Endodermal cell (in vitro differentiated cells): ENCODE results near the gene NBEAL2. TPM values are rescaled to one million over a fixed set of nuclear protein-coding genes. Genes with fewer than 3 reads are reported as not detected.
A peak's percentile ranks its signal among the peaks of the same experiment; 100 is the strongest.

ENCODE experiments used
- DNase-seq: peaks from one replicate; pipeline ENCODE4 v3.0.0-alpha.2; 2017
- H3K27ac ChIP-seq: 2 replicates; pipeline ENCODE4 v1.5.1; 2013; ENCODE audit warnings: mild to moderate bottlenecking, low read depth, low read length, moderate library complexity
- H3K27me3 ChIP-seq: 2 replicates; pipeline ENCODE4 v1.6.1; 2013; ENCODE audit warnings: mild to moderate bottlenecking, low read length, moderate library complexity; ENCODE audit not compliant: insufficient read depth, control insufficient read depth, poor library complexity, severe bottlenecking
- H3K36me3 ChIP-seq: 2 replicates; pipeline ENCODE4 v1.7.0; 2013; ENCODE audit warnings: mild to moderate bottlenecking, low read length, moderate library complexity; ENCODE audit not compliant: control insufficient read depth, insufficient read depth
- H3K4me1 ChIP-seq: one replicate; pipeline ENCODE4 v1.7.0; 2013; ENCODE audit warnings: low read length; ENCODE audit not compliant: control insufficient read depth, insufficient read depth
- H3K4me3 ChIP-seq: 2 replicates; pipeline ENCODE4 v1.5.1; 2013; ENCODE audit warnings: mild to moderate bottlenecking, low read length, moderate library complexity
- H3K9ac ChIP-seq: 2 replicates; pipeline ENCODE4 v1.6.1; 2013; ENCODE audit warnings: mild to moderate bottlenecking, low read length, moderate library complexity; ENCODE audit not compliant: poor library complexity, severe bottlenecking; ENCODE audit errors: extremely low read depth
- H3K9me3 ChIP-seq: 2 replicates; pipeline ENCODE4 v1.6.1; 2013; ENCODE audit warnings: mild to moderate bottlenecking, low read length, moderate library complexity; ENCODE audit not compliant: control insufficient read depth
- H3K27ac Mint-ChIP-seq: 2 replicates; pipeline ENCODE4 v1.8.0; 2020; ENCODE audit warnings: mixed read lengths
- H3K27me3 Mint-ChIP-seq: 2 replicates; pipeline ENCODE4 v1.8.0; 2021; ENCODE audit warnings: mild to moderate bottlenecking, mixed read lengths; ENCODE audit not compliant: insufficient read depth
- H3K36me3 Mint-ChIP-seq: 2 replicates; pipeline ENCODE4 v1.8.0; 2020; ENCODE audit warnings: low read depth, mixed read lengths
- H3K4me1 Mint-ChIP-seq: 2 replicates; pipeline ENCODE4 v1.8.0; 2020; ENCODE audit warnings: mixed read lengths
- H3K4me3 Mint-ChIP-seq: 2 replicates; pipeline ENCODE4 v1.8.0; 2020; ENCODE audit warnings: mild to moderate bottlenecking, moderate library complexity, mixed read lengths
- H3K9me3 Mint-ChIP-seq: 2 replicates; pipeline ENCODE4 v1.8.0; 2020; ENCODE audit warnings: mild to moderate bottlenecking, mixed read lengths
- CTCF ChIP-seq: fragments of 200-600 bp; sonication (generic); conservative IDR thresholded peaks from 2 replicates; pipeline ENCODE4 v1.5.0; 2021; ENCODE audit warnings: antibody characterized with exemption, mild to moderate bottlenecking
- WGBS, 2 experiments: methylation state at CpG; one replicate each; pipeline versions ENCODE4 v1.1.5 to v1.1.7; 2013; ENCODE audit warnings: missing lambda C conversion rate in 2 of 2, mixed read lengths in 1 of 2; ENCODE audit not compliant: insufficient coverage in 1 of 2, insufficient read length in 1 of 2; 5-methylcytosine and 5-hydroxymethylcytosine counted together
- total RNA-seq, 2 donors: library from RNA; stranded (reverse); fragmentation: NEBNext Ultra II Directional in 1 of 2; extraction: Animal tissue kit (Norgen Biotek cat#: 25700) in 1 of 2; gene quantifications; 2 replicates in 1 of 2; 3 replicates in 1 of 2; pipeline ENCODE4 v1.2.1, GENCODE V29; 2021

Gene NBEAL2
- total RNA-seq, 2 donors from 2014 or later = 59.2 to 64.0 TPM

GRCh38 chr3:46952813-46953212, 26.7 kb upstream of the NBEAL2 start:
- Histone ChIP-seq H3K27ac (peak overlapping the region; percentile 9), H3K36me3 (peaks cover 14% of the 10 kb centered on the region), H3K27me3 (no peaks in the 10 kb centered on the region), H3K9ac (no peak overlapping the region), H3K4me1 (peaks cover 33% of the 10 kb centered on the region), H3K9me3 (no peaks in the 10 kb centered on the region), H3K4me3 (no peak overlapping the region)
- no peak for TF ChIP-seq CTCF
- Mint-ChIP-seq H3K4me3 (no peak overlapping the region), H3K27ac (no peak overlapping the region), H3K27me3 (no peaks in the 10 kb centered on the region), H3K36me3 (peaks cover 8% of the 10 kb centered on the region), H3K4me1 (peaks cover 57% of the 10 kb centered on the region), H3K9me3 (no peaks in the 10 kb centered on the region)
- DNase-seq = no peak
- WGBS, 2 experiments = 94% methylated on average over 2 of the region's 2 CpGs

GRCh38 chr3:46953234-46954010, 26.0 kb upstream of the NBEAL2 start:
- DNase-seq = no peak
- peaks cover 14% of the 10 kb centered on the region for H3K36me3 ChIP-seq
- peak overlapping the region; percentile 9 for H3K27ac ChIP-seq
- no peaks in the 10 kb centered on the region for H3K27me3 Mint-ChIP-seq
- peaks cover 57% of the 10 kb centered on the region for H3K4me1 Mint-ChIP-seq
- H3K4me3 Mint-ChIP-seq = no peak overlapping the region
- WGBS, 2 experiments = 90 to 92% methylated on average over 3 to 8 of the region's 8 CpGs
- H3K9me3 Mint-ChIP-seq = no peaks in the 10 kb centered on the region
- no peaks in the 10 kb centered on the region for H3K27me3 ChIP-seq
- H3K9ac ChIP-seq = no peak overlapping the region
- TF ChIP-seq CTCF = no peak
- no peak overlapping the region for H3K27ac Mint-ChIP-seq
- peaks cover 8% of the 10 kb centered on the region for H3K36me3 Mint-ChIP-seq
- no peaks in the 10 kb centered on the region for H3K9me3 ChIP-seq
- no peak overlapping the region for H3K4me3 ChIP-seq
- H3K4me1 ChIP-seq = peaks cover 29% of the 10 kb centered on the region

- Mint-ChIP-seq H3K4me1 (peaks cover 57% of the 10 kb centered on the region), H3K27me3 (no peaks in the 10 kb centered on the region), H3K27ac (peak overlapping the region; percentile 23), H3K36me3 (peaks cover 8% of the 10 kb centered on the region), H3K4me3 (no peak overlapping the region), H3K9me3 (no peaks in the 10 kb centered on the region)
- peaks cover 21% of the 10 kb centered on the region for H3K4me1 ChIP-seq
- H3K4me3 ChIP-seq = no peak overlapping the region
- no peak overlapping the region for H3K27ac ChIP-seq
- 81 to 100% methylated on average over 1 to 3 of the region's 3 CpGs for WGBS, 2 experiments
- H3K9ac ChIP-seq = no peak overlapping the region
- no peak for DNase-seq
- H3K27me3 ChIP-seq = no peaks in the 10 kb centered on the region
- peaks cover 14% of the 10 kb centered on the region for H3K36me3 ChIP-seq
- no peaks in the 10 kb centered on the region for H3K9me3 ChIP-seq
- TF ChIP-seq CTCF = no peak
Measured at GRCh38 chr3:46954178-46954577, 25.3 kb upstream of the NBEAL2 start.
